ENCODE measurements around the gene GMEB2. TPM values are rescaled to one million over a fixed set of nuclear protein-coding genes. Genes with fewer than 3 reads are reported as not detected.

Gene GMEB2
- total RNA-seq, 1 donor from 2014 or later = 11.3 TPM

DNA sequence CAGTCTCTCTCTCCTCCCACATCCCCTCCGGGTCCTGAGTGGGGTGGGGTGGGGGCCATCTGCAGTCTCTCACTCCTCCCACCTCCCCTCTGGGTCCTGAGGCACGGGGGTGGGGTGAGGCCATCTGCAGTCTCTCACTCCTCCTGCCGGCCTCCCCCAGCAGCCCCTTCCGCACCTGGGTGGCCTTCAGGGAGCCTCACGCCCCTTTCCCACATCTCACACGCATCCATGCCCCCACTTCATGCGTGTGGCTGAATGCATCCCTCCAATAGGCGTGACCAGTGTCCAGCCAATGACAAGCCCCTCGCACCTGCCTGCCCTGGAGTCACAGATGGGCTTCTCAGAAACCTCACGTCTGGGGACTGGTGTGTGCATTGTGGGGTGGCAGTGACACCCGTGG, 78.4 kb downstream of the GMEB2 start:
- Histone ChIP-seq H3K9me3 (no peaks in the 10 kb centered on the region), H3K36me3 (no peaks in the 10 kb centered on the region), H3K27me3 (peaks cover 27% of the 10 kb centered on the region), H3K27ac (no peak overlapping the region), H3K4me1 (peaks cover under 1% of the 10 kb centered on the region), H3K4me3 (no peak overlapping the region)
- intact Hi-C loops (cut with DNase I) = no loop called here
- TF ChIP-seq, protein P1, sequence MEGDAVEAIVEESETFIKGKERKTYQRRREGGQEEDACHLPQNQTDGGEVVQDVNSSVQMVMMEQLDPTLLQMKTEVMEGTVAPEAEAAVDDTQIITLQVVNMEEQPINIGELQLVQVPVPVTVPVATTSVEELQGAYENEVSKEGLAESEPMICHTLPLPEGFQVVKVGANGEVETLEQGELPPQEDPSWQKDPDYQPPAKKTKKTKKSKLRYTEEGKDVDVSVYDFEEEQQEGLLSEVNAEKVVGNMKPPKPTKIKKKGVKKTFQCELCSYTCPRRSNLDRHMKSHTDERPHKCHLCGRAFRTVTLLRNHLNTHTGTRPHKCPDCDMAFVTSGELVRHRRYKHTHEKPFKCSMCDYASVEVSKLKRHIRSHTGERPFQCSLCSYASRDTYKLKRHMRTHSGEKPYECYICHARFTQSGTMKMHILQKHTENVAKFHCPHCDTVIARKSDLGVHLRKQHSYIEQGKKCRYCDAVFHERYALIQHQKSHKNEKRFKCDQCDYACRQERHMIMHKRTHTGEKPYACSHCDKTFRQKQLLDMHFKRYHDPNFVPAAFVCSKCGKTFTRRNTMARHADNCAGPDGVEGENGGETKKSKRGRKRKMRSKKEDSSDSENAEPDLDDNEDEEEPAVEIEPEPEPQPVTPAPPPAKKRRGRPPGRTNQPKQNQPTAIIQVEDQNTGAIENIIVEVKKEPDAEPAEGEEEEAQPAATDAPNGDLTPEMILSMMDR (IDR thresholded peaks at IDR 0.05) = no peak
- ATAC-seq (no peak), DNase-seq (no peak)

DNA sequence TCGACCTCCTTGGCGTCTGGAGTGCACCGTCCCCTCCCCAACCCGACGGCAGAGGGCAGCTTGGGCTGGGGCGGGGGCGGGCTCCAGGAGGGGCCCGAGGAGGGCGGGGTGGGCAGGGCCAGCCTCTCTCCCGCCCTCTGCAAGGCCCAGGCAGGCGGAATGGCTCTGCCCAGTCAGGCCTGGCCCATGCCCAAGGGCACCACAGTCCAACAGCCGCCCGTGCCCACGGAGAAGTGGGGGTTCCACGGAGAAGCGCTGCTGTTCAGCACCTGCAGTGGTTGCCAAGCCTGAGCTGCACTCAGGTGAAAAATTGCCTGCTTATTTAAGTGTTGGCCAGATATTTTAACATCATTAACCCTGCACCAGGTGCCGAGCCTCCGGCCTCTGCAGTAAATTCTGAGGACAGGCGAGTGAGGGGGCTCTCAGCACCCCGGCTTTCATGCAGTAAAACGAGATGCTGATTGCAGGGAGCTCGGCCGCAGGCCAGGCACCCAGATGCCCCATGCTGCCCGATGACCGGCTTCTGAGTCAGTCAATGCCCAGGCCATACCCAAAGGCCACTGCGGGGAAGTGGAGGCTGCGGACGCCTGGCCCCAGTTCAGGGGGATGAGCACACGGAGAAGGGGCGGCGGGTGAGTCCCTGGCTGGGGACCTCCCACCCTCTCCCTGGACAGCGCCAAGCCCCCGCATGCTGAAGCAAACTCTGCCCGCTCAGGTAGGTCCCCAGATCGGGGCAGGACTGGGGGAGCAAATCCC, 79.0 kb downstream of the GMEB2 start, which contains the start of gene SRMS:
TSS of gene SRMS (minus strand) at position 25 of the 756 bp plus-strand sequence. CDS start 286 bp downstream, outside the sequence.
- H3K27ac ChIP-seq = no peak within 1 kb of the TSS
- DNase-seq = no peak
- H3K4me3 ChIP-seq = no peak within 1 kb of the TSS
- H3K4me1 ChIP-seq = no peaks in the 10 kb centered on the region
- no peaks in the 10 kb centered on the region for H3K9me3 ChIP-seq
- intact Hi-C loops (cut with DNase I) = no loop called here
- peaks cover 27% of the 10 kb centered on the region for H3K27me3 ChIP-seq
- no peaks in the 10 kb centered on the region for H3K36me3 ChIP-seq
- TF ChIP-seq, protein P1 (IDR thresholded peaks at IDR 0.05) = no peak
- no peak for ATAC-seq

DNA sequence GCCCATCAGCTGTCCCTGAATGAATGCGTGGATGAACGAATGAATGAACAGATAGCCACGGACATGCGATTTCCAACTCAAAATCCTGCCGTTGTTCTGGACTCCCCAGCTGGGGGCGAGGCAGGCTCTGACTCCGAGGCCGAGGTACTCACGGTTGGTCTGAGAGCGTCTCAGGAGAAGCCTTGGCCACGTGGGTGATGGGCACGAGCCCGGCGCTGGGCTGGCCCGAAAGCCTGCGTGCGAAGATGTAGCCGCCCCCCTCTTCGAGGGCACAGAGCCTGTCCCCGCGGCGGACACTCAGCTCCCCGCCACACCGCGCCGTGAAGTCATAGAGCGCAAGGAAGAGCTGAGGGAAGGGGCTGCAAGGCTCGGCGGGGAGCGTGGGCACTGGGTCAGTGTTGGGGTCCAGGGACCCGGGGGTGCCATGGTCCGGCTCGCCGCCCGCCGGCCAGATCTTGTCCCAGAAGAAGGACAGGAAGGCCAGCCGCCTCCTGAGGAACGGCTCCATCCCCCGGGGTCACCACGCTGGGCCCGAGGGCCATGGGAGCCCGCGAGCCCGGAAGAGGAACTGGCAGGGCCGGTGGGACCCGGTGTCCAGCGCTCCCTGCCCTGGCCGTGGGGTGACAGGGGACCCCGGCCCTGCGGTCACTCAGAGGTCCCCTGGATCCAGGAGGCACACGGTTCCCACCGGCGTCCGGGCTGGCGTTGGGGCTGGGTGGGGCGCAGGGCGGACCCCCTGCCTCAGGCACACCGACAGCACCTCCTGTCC, 79.8 kb downstream of the GMEB2 start:
- no peak overlapping the region for H3K27ac ChIP-seq
- ATAC-seq = no peak
- intact Hi-C loops (cut with DNase I) = no loop called here
- H3K27me3 ChIP-seq = peaks cover 27% of the 10 kb centered on the region
- no peak for DNase-seq
- TF ChIP-seq, protein P1 (IDR thresholded peaks at IDR 0.05) = no peak
- no peaks in the 10 kb centered on the region for H3K4me1 ChIP-seq
- H3K36me3 ChIP-seq = no peaks in the 10 kb centered on the region
- H3K9me3 ChIP-seq = no peaks in the 10 kb centered on the region
- no peak overlapping the region for H3K4me3 ChIP-seq

DNA sequence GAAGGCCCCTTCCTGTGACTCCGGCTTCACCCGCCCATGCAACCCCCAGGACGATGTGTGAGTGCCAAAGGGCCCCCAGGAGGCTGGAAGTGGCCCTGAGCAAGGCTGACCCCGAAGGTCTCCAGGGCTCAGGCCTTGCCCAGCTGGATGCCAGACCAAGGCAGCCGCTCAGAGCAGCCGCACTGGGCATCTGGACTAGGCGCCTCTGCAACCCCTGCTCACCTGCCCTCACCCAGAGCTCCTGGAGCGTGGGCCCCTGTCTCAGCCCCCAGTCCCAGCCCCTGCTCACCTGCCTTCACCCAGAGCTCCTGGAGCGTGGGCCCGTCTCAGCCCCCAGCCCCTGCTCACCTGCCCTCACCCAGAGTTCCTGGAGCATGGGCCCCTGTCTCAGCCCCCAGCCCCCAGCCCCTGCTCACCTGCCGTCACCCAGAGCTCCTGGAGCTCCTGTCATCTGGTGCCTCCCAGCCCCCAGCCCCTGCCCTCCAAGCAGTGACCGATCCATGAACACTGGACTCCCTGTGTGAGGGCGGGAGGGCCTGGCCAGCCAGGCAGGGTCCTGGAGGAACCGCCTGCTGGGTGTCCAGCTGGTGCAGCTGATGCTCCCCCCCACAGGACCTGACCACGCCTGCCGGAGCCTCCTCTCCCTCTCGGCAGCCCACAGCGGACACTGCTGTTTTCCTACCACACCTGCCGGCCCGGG, 80.5 kb downstream of the GMEB2 start:
- Histone ChIP-seq H3K27me3 (peaks cover 27% of the 10 kb centered on the region), H3K9me3 (no peaks in the 10 kb centered on the region), H3K27ac (no peak overlapping the region), H3K4me3 (no peak overlapping the region), H3K36me3 (no peaks in the 10 kb centered on the region), H3K4me1 (no peaks in the 10 kb centered on the region)
- intact Hi-C loops (cut with DNase I) = no loop called here
- TF ChIP-seq, protein P1 (IDR thresholded peaks at IDR 0.05) = no peak
- DNase-seq (no peak), ATAC-seq (no peak)

DNA sequence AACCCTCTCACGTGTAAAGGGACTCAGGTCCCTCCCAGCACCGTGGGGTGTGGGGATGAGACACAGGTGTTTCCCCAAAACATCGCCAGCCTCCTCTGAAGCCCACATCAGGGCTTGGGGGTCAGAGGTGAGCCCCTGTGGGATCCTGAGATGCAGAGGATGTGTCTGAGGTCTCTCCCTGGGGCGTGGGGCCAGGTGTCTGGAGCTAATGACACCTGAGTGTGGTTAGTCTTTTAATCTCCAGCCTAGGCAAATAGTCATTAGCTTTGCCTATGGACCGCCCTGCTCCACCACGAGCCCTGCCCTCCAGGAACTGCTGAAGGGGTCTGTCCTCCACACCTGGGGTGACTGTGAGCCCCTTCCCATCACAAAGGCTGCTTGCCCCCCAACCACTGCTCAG, 81.1 kb downstream of the GMEB2 start:
- Histone ChIP-seq H3K36me3 (no peaks in the 10 kb centered on the region), H3K27me3 (peaks cover 27% of the 10 kb centered on the region), H3K9me3 (no peaks in the 10 kb centered on the region), H3K4me1 (no peaks in the 10 kb centered on the region), H3K4me3 (no peak overlapping the region), H3K27ac (no peak overlapping the region)
- intact Hi-C loops (cut with DNase I) = no loop called here
- DNase-seq = no peak
- TF ChIP-seq, protein P1 (IDR thresholded peaks at IDR 0.05) = no peak
- ATAC-seq = no peak
